H1 (cell line): ENCODE data around the gene FBXO45. TPM values are rescaled to one million over a fixed set of nuclear protein-coding genes. Genes with fewer than 3 reads are reported as not detected.

Experiments
- CTCF ChIA-PET: fragments of 300-600 bp; sonication (Branson Sonifier 250); formaldehyde crosslinking; loops from one replicate; lab custom pipeline; 2021; ENCODE audit not compliant: partially characterized antibody; lab: Charles Lee
- POLR2A ChIA-PET: fragments of 300-600 bp; sonication (Branson Sonifier 250); formaldehyde crosslinking; loops from one replicate; lab custom pipeline; 2021; ENCODE audit warnings: inconsistent platforms; ENCODE audit not compliant: partially characterized antibody; lab: Charles Lee
- DNase-seq, 2 experiments: peaks; one replicate each; pipeline versions ENCODE4 v3.0.0 to v3.0.0-alpha.2; 2010 to 2022; ENCODE audit warnings: low spot score in 2 of 2, low read depth in 1 of 2, mixed read lengths in 1 of 2
- FAIRE-seq: peaks from 2 replicates; lab custom pipeline; 2011; peaks lifted over from hg19 to GRCh38; lab: Jason Lieb, UNC
- H2AFZ ChIP-seq: 2 replicates; pipeline ENCODE4 v1.8.1; 2012; ENCODE audit warnings: low read length, inconsistent platforms
- H2AK5ac ChIP-seq: 2 replicates; pipeline ENCODE4 v1.6.1; 2013; ENCODE audit warnings: low read depth, low read length
- H2BK120ac ChIP-seq: replicated peaks from 2 replicates; pipeline ENCODE3; 2013; ENCODE audit warnings: low read depth, low read length, inconsistent platforms
- H2BK12ac ChIP-seq: 2 replicates; pipeline ENCODE4 v1.6.1; 2013; ENCODE audit warnings: low read depth, low read length
- H2BK15ac ChIP-seq: 2 replicates; pipeline ENCODE4 v1.6.1; 2013; ENCODE audit warnings: low read length
- H2BK20ac ChIP-seq: 2 replicates; pipeline ENCODE4 v1.6.1; 2013; ENCODE audit warnings: low read length
- H2BK5ac ChIP-seq: 2 replicates; pipeline ENCODE4 v1.6.1; 2013; ENCODE audit warnings: low read depth, low read length
- H3K14ac ChIP-seq: 2 replicates; pipeline ENCODE4 v1.6.1; 2013; ENCODE audit warnings: inconsistent platforms; ENCODE audit not compliant: insufficient read length
- H3K18ac ChIP-seq: 2 replicates; pipeline ENCODE4 v1.6.1; 2013; ENCODE audit warnings: low read length; ENCODE audit errors: extremely low read depth
- H3K23ac ChIP-seq: 2 replicates; pipeline ENCODE4 v1.6.1; 2013; ENCODE audit warnings: inconsistent platforms; ENCODE audit not compliant: insufficient read length
- H3K23me2 ChIP-seq: 2 replicates; pipeline ENCODE4 v1.6.1; 2013; ENCODE audit warnings: low read depth, low read length
- H3K27ac ChIP-seq: 2 replicates; pipeline ENCODE4 v1.6.1; 2011; ENCODE audit warnings: low read depth, low read length, inconsistent platforms
- H3K27me3 ChIP-seq, 4 experiments: replicated peaks in 1 of 4; 1 replicate in 1 of 4; 2 replicates in 3 of 4; pipeline versions ENCODE4 v1.6.1 to v1.8.1; 2011 to 2013; ENCODE audit warnings: low read length in 3 of 4, mild to moderate bottlenecking in 3 of 4, inconsistent platforms in 2 of 4, mixed read lengths in 2 of 4, moderate library complexity in 1 of 4; ENCODE audit not compliant: control insufficient read depth in 3 of 4, insufficient read depth in 3 of 4; ENCODE audit errors: extremely low read depth in 1 of 4
- H3K36me3 ChIP-seq, 4 experiments: 2 replicates each; pipeline versions ENCODE4 v1.6.1 to v1.8.1; 2011 to 2013; ENCODE audit warnings: mild to moderate bottlenecking in 4 of 4, low read length in 3 of 4, moderate library complexity in 2 of 4, control low read depth in 1 of 4, inconsistent platforms in 1 of 4; ENCODE audit not compliant: insufficient read depth in 4 of 4, control insufficient read depth in 2 of 4
- H3K4ac ChIP-seq: replicated peaks from 2 replicates; pipeline ENCODE3; 2013; ENCODE audit warnings: low read length, low read depth, mixed read lengths, inconsistent platforms; ENCODE audit not compliant: insufficient read length
- H3K4me1 ChIP-seq, 4 experiments: replicated peaks in 1 of 4; 1 replicate in 1 of 4; 2 replicates in 3 of 4; pipeline versions ENCODE4 v1.6.1 to v1.8.1; 2011 to 2013; ENCODE audit warnings: low read length in 3 of 4, inconsistent platforms in 2 of 4, mixed read lengths in 1 of 4; ENCODE audit not compliant: insufficient read depth in 4 of 4, control insufficient read depth in 3 of 4
- H3K4me2 ChIP-seq, 2 experiments: 2 replicates each; pipeline versions ENCODE4 v1.6.1 to v1.8.1; 2011 to 2013; ENCODE audit warnings: low read depth in 2 of 2, low read length in 2 of 2, control low read depth in 1 of 2, inconsistent platforms in 1 of 2, mild to moderate bottlenecking in 1 of 2; ENCODE audit not compliant: insufficient read depth in 1 of 2
- H3K4me3 ChIP-seq, 4 experiments: fragments of 200-600, 300-600 bp in 1 of 4; sonication (generic), shearing (Covaris generic), sonication (Bioruptor Twin) in 1 of 4; 2 replicates each; pipeline versions ENCODE4 v1.5.1 to v1.8.1; 2011 to 2016; ENCODE audit warnings: low read length in 4 of 4, low read depth in 3 of 4, control low read depth in 2 of 4, inconsistent platforms in 2 of 4, mild to moderate bottlenecking in 2 of 4, mixed read lengths in 1 of 4, moderate library complexity in 1 of 4; ENCODE audit not compliant: insufficient read depth in 2 of 4; ENCODE audit errors: extremely low read depth in 1 of 4
- H3K56ac ChIP-seq: replicated peaks from 2 replicates; pipeline ENCODE3; 2013; ENCODE audit warnings: low read depth, mild to moderate bottlenecking, mixed read lengths, low read length, inconsistent platforms; ENCODE audit not compliant: insufficient read length
- H3K79me1 ChIP-seq: 2 replicates; pipeline ENCODE4 v1.6.1; 2013; ENCODE audit warnings: low read depth, low read length, control low read depth
- H3K79me2 ChIP-seq, 2 experiments: 2 replicates each; pipeline versions ENCODE4 v1.6.1 to v1.8.1; 2012 to 2013; ENCODE audit warnings: low read length in 2 of 2, mild to moderate bottlenecking in 2 of 2, inconsistent platforms in 1 of 2; ENCODE audit not compliant: insufficient read depth in 2 of 2, control insufficient read depth in 1 of 2
- H3K9ac ChIP-seq, 4 experiments: replicated peaks in 1 of 4; 1 replicate in 1 of 4; 2 replicates in 3 of 4; pipeline versions ENCODE4 v1.6.1 to v1.8.1; 2011 to 2013; ENCODE audit warnings: low read depth in 3 of 4, low read length in 3 of 4, control low read depth in 2 of 4, mild to moderate bottlenecking in 2 of 4, moderate library complexity in 2 of 4, inconsistent platforms in 1 of 4; ENCODE audit errors: extremely low read depth in 1 of 4
- H3K9me3 ChIP-seq, 2 experiments: 2 replicates each; pipeline versions ENCODE4 v1.6.1 to v1.8.1; 2012 to 2013; ENCODE audit warnings: mild to moderate bottlenecking in 2 of 2, moderate library complexity in 2 of 2, control low read depth in 1 of 2, inconsistent platforms in 1 of 2, low read depth in 1 of 2, low read length in 1 of 2, mixed read lengths in 1 of 2; ENCODE audit not compliant: insufficient read depth in 2 of 2
- H4K20me1 ChIP-seq, 2 experiments: replicated peaks in 1 of 2; 2 replicates each; pipeline versions ENCODE3 to v1.8.1; 2011 to 2013; ENCODE audit warnings: inconsistent platforms in 2 of 2, low read length in 2 of 2, mild to moderate bottlenecking in 1 of 2; ENCODE audit not compliant: insufficient read depth in 2 of 2, control insufficient read depth in 1 of 2
- H4K5ac ChIP-seq: 2 replicates; pipeline ENCODE4 v1.6.1; 2013; ENCODE audit warnings: low read length, low read depth, mixed read lengths, inconsistent platforms; ENCODE audit not compliant: insufficient read length
- H4K8ac ChIP-seq: 2 replicates; pipeline ENCODE4 v1.8.0; 2013; ENCODE audit warnings: mild to moderate bottlenecking, moderate library complexity, low read length, inconsistent platforms; ENCODE audit not compliant: insufficient read depth; ENCODE audit errors: extremely low read depth
- H4K91ac ChIP-seq: replicated peaks from 2 replicates; pipeline ENCODE3; 2013; ENCODE audit warnings: low read length, mixed read lengths, inconsistent platforms; ENCODE audit not compliant: insufficient read length
- ASH2L ChIP-seq: fragments of 200-600, 300-600 bp; sonication (generic); IDR thresholded peaks from one replicate; pipeline ENCODE4 v1.7.1; 2017; ENCODE audit warnings: low read length
- BCL11A ChIP-seq, 2 experiments: IDR thresholded peaks; one replicate each; pipeline ENCODE4 v1.6.1; 2011; ENCODE audit warnings: low read depth in 2 of 2, low read length in 2 of 2, mild to moderate bottlenecking in 2 of 2
- CBX5 ChIP-seq: fragments of 300-800, 300-1000 bp; sonication (generic); IDR thresholded peaks from 2 replicates; pipeline ENCODE4 v1.7.1; 2016; ENCODE audit warnings: antibody characterized with exemption, low read length, low read depth
- CTBP2 ChIP-seq: IDR thresholded peaks from 2 replicates; pipeline ENCODE4 v1.7.0; 2011; ENCODE audit warnings: borderline replicate concordance, mild to moderate bottlenecking, moderate library complexity, mixed read lengths, low read length; ENCODE audit not compliant: insufficient read depth, insufficient read length
- EGR1 ChIP-seq: IDR thresholded peaks from 2 replicates; pipeline ENCODE4 v1.6.1; 2011; ENCODE audit warnings: low read depth, low read length, borderline replicate concordance
- GTF2F1 ChIP-seq: IDR thresholded peaks from 2 replicates; pipeline ENCODE4 v1.6.1; 2012; ENCODE audit warnings: low read depth, low read length, improper control_type of control experiment, borderline replicate concordance
- HDAC6 ChIP-seq: IDR thresholded peaks from one replicate; pipeline ENCODE4 v1.7.1; 2012; ENCODE audit warnings: low read depth, mild to moderate bottlenecking, inconsistent platforms, low read length, moderate library complexity
- KDM1A ChIP-seq: fragments of 200-600, 300-600 bp; sonication (generic); IDR thresholded peaks from 2 replicates; pipeline ENCODE4 v1.7.1; 2016; ENCODE audit warnings: mild to moderate bottlenecking, low read length, borderline replicate concordance
- KDM5A ChIP-seq: fragments of 200-600 bp; IDR thresholded peaks from 2 replicates; pipeline ENCODE4 v1.7.1; 2012; ENCODE audit warnings: mild to moderate bottlenecking, low read length, inconsistent platforms, mixed read lengths
- MAFK ChIP-seq: IDR thresholded peaks from 2 replicates; pipeline ENCODE4 v1.6.1; 2012; ENCODE audit warnings: low read depth, mild to moderate bottlenecking, improper control_type of control experiment, low read length
- NRF1 ChIP-seq: IDR thresholded peaks from 2 replicates; pipeline ENCODE4 v1.6.1; 2011; ENCODE audit warnings: mild to moderate bottlenecking, low read depth, low read length, improper control_type of control experiment
- SAP30 ChIP-seq: fragments of 300-600 bp; sonication (generic); IDR thresholded peaks from 2 replicates; pipeline ENCODE4 v1.7.1; 2012; ENCODE audit warnings: low read length, moderate library complexity, mild to moderate bottlenecking, inconsistent platforms; ENCODE audit not compliant: insufficient read depth, insufficient replicate concordance
- WGBS, 2 experiments: shearing (Covaris generic) in 1 of 2; methylation state at CpG; one replicate each; pipeline versions ENCODE4 v1.1.6 to v1.1.7; 2013 to 2015; ENCODE audit warnings: low lambda C conversion rate in 2 of 2, mixed read lengths in 2 of 2, inconsistent platforms in 1 of 2, low coverage in 1 of 2, missing lambda C conversion rate in 1 of 2; ENCODE audit not compliant: insufficient replicate concordance in 2 of 2, insufficient coverage in 1 of 2, insufficient read length in 1 of 2; ENCODE audit errors: extremely low coverage in 1 of 2, missing lambda C conversion rate in 1 of 2; 5-methylcytosine and 5-hydroxymethylcytosine counted together
- polyA plus RNA-seq, 7 experiments: library from polyadenylated mRNA; depleted of rRNA in 3 of 7; stranded (reverse) in 5 of 7; unstranded in 2 of 7; fragments of >200 nt in 5 of 7; fragments of 200-250 nt in 2 of 7; gene quantifications; 1 replicate in 5 of 7; 2 replicates in 1 of 7; 4 replicates in 1 of 7; pipeline versions ENCODE4 v1.2.1 to v1.2.3, GENCODE V29; 2011 to 2013; ENCODE audit warnings: missing spikeins in 2 of 7, mixed read lengths in 2 of 7
- total RNA-seq: library from RNA; stranded (reverse); fragmentation: NEBNext Ultra II Directional; extraction: Animal tissue kit (Norgen Biotek cat#: 25700); gene quantifications from 2 replicates; pipeline ENCODE4 v1.2.1, GENCODE V29; 2021

Gene FBXO45
- total and polyA plus RNA-seq, 2 of the 8 experiments (the other 6 are each of a cell fraction or from before 2014, with no cell fraction given): 5.2 to 19.4 TPM

GRCh38 chr3:196599734-196600128 is 31.3 kb downstream of the FBXO45 start:
- Histone ChIP-seq H4K91ac (no peak overlapping the region), H2BK12ac (no peak overlapping the region), H2BK120ac (no peak overlapping the region), H3K18ac (no peak overlapping the region), H2BK15ac (no peak overlapping the region), H3K9ac (no peak overlapping the region), H3K4ac (no peak overlapping the region), H3K9me3 (no peaks in the 10 kb centered on the region), H4K5ac (no peak overlapping the region), H2AK5ac (no peak overlapping the region), H3K27ac (no peak overlapping the region), H4K20me1 (no peaks in the 10 kb centered on the region), H3K79me1 (no peaks in the 10 kb centered on the region), H3K14ac (no peak overlapping the region), H3K23me2 (no peaks in the 10 kb centered on the region), H3K36me3 (no peaks in the 10 kb centered on the region), H3K4me2 (no peak overlapping the region), H3K79me2 (no peaks in the 10 kb centered on the region), H3K27me3 (no peaks in the 10 kb centered on the region; a peak in 1 of 7 replicates), H2BK20ac (no peak overlapping the region), H3K56ac (no peak overlapping the region), H3K23ac (no peak overlapping the region), H4K8ac (no peak overlapping the region), H2BK5ac (no peak overlapping the region), H3K4me3 (no peak overlapping the region), H3K4me1 (no peaks in the 10 kb centered on the region), H2AFZ (peak overlapping the region; percentile 10; the same call in 1 of the 2 replicates)
- POLR2A ChIA-PET: interaction anchor here (1.2 kb wide), 1 partner anchor 140 kb away, joined by 3 read pairs; the partner anchor contains the start of gene PAK2
- DNase-seq (peak in 1 of 2 experiments; percentile 29), FAIRE-seq (no peak)
- 89% methylated on average over 5 of the region's 5 CpGs; no CpG with 5 or more reads in 1 of the 2 experiments for WGBS, 2 experiments
- CTCF ChIA-PET: interaction anchor here (0.7 kb wide), 1 partner anchor 85 kb away, joined by 3 read pairs; no protein-coding TSS in a partner anchor
- no peak for TF ChIP-seq KDM5A
- no peak for TF ChIP-seq EGR1
- no peak for TF ChIP-seq MAFK
- no peak for TF ChIP-seq NRF1
- TF ChIP-seq CBX5: no peak
- no peak for TF ChIP-seq CTBP2
- no peak for TF ChIP-seq HDAC6
- TF ChIP-seq ASH2L: no peak
- TF ChIP-seq KDM1A: no peak
- no peak for TF ChIP-seq BCL11A (IDR thresholded peaks at IDR 0.05; ENCODE audit: low read depth in 2 of 2, low read length in 2 of 2)
- TF ChIP-seq GTF2F1: no peak
- TF ChIP-seq SAP30: no peak
